Sigmoid colon (tissue), 7 donors: ENCODE data around the gene MRPL2. TPM values are rescaled to one million over a fixed set of nuclear protein-coding genes. Genes with fewer than 3 reads are reported as not detected.
A peak's percentile ranks its signal among the peaks of the same experiment; 100 is the strongest.

ENCODE experiments used
- DNase-seq: peaks from one replicate; pipeline ENCODE4 v3.0.0-alpha.2; 2019
- H3K27ac ChIP-seq, 4 donors: fragments of 200-600 bp; sonication (generic); one replicate each; pipeline ENCODE4 v1.5.1; 2016 to 2019; ENCODE audit warnings: mild to moderate bottlenecking in 1 of 4
- H3K27me3 ChIP-seq, 3 donors: fragments of 200-600 bp; sonication (generic); one replicate each; pipeline ENCODE4 v1.5.1; 2019; ENCODE audit warnings: mild to moderate bottlenecking in 1 of 3
- H3K36me3 ChIP-seq, 4 donors: fragments of 200-600 bp; sonication (generic); one replicate each; pipeline ENCODE4 v1.5.1; 2016 to 2019
- H3K4me1 ChIP-seq, 4 donors: fragments of 200-600 bp; sonication (generic); one replicate each; pipeline ENCODE4 v1.5.1; 2017 to 2019
- H3K4me3 ChIP-seq, 4 donors: fragments of 200-600 bp; sonication (generic); one replicate each; pipeline ENCODE4 v1.5.1; 2017 to 2019; ENCODE audit warnings: mild to moderate bottlenecking in 2 of 4, moderate library complexity in 1 of 4
- H3K9me3 ChIP-seq, 4 donors: fragments of 200-600 bp in 3 of 4; sonication (generic) in 3 of 4; one replicate each; pipeline versions ENCODE4 v1.5.1 to v1.6.1; 2013 to 2019
- EP300 ChIP-seq, 4 donors: sonication (generic); formaldehyde crosslinking; IDR thresholded peaks; one replicate each; pipeline ENCODE4 v1.6.1; 2017; ENCODE audit warnings: antibody characterized with exemption in 4 of 4
- POLR2A ChIP-seq, 2 donors: fragments of 450-650 bp; IDR thresholded peaks; one replicate each; pipeline ENCODE4 v1.6.1; 2016; ENCODE audit warnings: antibody characterized with exemption in 2 of 2, mild to moderate bottlenecking in 2 of 2, moderate library complexity in 2 of 2
- POLR2AphosphoS5 ChIP-seq, 4 donors: sonication (generic); formaldehyde crosslinking; IDR thresholded peaks; one replicate each; pipeline ENCODE4 v1.6.1; 2017; ENCODE audit warnings: antibody characterized with exemption in 4 of 4
- WGBS, 2 donors: extraction: QIAGEN DNeasy Blood & Tissue Kit; methylation state at CpG; one replicate each; pipeline ENCODE4 v1.1.7; 2013; 5-methylcytosine and 5-hydroxymethylcytosine counted together
- intact Hi-C: fragments of 100-400 bp; cut with DNase I; formaldehyde crosslinking; loops from one replicate; pipeline ENCODE4 v1.15.1; 2023
- polyA plus RNA-seq, 3 donors: library from polyadenylated mRNA; stranded (reverse); fragments of 200-250 nt; gene quantifications; one replicate each; pipeline ENCODE4 v1.2.3, GENCODE V29; 2013
- total RNA-seq, 4 donors: library from RNA; depleted of rRNA; stranded (reverse); fragments of >200 nt; gene quantifications; one replicate each; pipeline ENCODE4 v1.1.0, GENCODE V29; 2016
- TF ChIP-seq, protein P1 (sequence below), 4 experiments: fragments of 450-650 bp in 3 of 4; fragments of 200-600 bp in 1 of 4; IDR thresholded peaks; one replicate each; pipeline ENCODE4 v1.5.1; 2016 to 2019; ENCODE audit warnings: antibody characterized with exemption in 4 of 4, mild to moderate bottlenecking in 3 of 4, moderate library complexity in 2 of 4
- donor health status: healthy with polysubstance abuse.
- donor health status: Bipolar disorder and iron deficiency.
- donor health status: healthy.

The MRPL2 gene
- total and polyA plus RNA-seq, 7 donors, result 14.1 to 70.2 (median 25.7) TPM

- Histone ChIP-seq H3K9me3 (no peaks in the 10 kb centered on the region), H3K27ac (peak overlapping the region; percentile 92 to 95 (median 94)), H3K4me3 (peak overlapping the region; percentile 48 to 78 (median 71)), H3K27me3 (no peaks in the 10 kb centered on the region), H3K36me3 (peaks cover 3 to 39% (median 8%) of the 10 kb centered on the region in 4 donors), H3K4me1 (peaks cover 0 to 29% (median 23%) of the 10 kb centered on the region in 4 donors)
- intact Hi-C loops, result loop anchor here (2.0 to 5.0 kb wide), 2 partner anchors 76 to 88 kb away; partner anchors contain the start of gene PEX6
- WGBS, 2 donors, result 76 to 78% methylated on average over 17 of the region's 17 CpGs
- DNase-seq, result no peak
- TF ChIP-seq, protein P1, sequence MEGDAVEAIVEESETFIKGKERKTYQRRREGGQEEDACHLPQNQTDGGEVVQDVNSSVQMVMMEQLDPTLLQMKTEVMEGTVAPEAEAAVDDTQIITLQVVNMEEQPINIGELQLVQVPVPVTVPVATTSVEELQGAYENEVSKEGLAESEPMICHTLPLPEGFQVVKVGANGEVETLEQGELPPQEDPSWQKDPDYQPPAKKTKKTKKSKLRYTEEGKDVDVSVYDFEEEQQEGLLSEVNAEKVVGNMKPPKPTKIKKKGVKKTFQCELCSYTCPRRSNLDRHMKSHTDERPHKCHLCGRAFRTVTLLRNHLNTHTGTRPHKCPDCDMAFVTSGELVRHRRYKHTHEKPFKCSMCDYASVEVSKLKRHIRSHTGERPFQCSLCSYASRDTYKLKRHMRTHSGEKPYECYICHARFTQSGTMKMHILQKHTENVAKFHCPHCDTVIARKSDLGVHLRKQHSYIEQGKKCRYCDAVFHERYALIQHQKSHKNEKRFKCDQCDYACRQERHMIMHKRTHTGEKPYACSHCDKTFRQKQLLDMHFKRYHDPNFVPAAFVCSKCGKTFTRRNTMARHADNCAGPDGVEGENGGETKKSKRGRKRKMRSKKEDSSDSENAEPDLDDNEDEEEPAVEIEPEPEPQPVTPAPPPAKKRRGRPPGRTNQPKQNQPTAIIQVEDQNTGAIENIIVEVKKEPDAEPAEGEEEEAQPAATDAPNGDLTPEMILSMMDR (IDR thresholded peaks at IDR 0.05), result no peak
- TF ChIP-seq POLR2AphosphoS5 (IDR thresholded peaks at IDR 0.05) (no peak), EP300 (IDR thresholded peaks at IDR 0.05) (no peak), POLR2A (IDR thresholded peaks at IDR 0.05) (no peak)
Observed at GRCh38 chr6:43054206-43054943, 4.9 kb downstream of the MRPL2 start.

DNA sequence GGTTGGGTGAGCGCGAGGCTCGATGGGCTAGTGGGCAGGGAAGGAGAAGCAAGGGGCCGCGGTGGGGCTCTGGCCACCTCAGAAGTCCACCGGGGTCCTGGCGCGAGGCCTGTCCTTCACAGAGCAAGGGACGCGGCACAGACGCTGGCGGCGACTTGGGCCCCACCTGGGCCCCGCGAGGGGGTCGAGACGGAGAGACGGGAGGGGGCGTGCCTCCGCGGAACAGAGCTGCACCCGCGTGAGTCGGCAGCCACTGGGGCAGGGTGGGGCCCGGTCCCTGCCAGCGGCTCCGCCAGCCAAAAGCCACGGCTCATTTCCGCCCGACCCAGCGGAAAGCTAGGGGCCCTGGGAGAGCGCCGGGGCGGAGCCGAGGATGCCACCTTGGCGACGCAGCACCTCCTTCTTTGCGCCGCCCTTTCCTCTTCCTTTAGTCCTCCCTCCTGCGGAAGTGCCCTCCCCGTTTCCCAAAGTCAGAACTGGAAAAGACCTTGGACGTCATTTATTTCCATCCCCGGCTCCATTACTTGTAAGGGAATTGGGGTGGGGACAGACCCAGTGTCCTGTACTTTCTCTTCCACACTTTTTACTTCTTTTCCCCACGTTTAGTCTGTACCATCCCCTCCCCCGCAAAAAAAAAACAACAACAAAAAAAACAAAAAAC, 5.6 kb downstream of the MRPL2 start, which contains the start of gene CUL7:
CUL7 (minus strand) TSS at position 307 of the 661 bp plus-strand sequence. CDS start 1,063 bp downstream, outside the sequence.
- DNase-seq, result peak; percentile 95
- TF ChIP-seq, protein P1 (IDR thresholded peaks at IDR 0.05), result no peak
- peak in 1 of 2 donors; percentile 67 for TF ChIP-seq POLR2A (IDR thresholded peaks at IDR 0.05)
- TF ChIP-seq POLR2AphosphoS5 (IDR thresholded peaks at IDR 0.05), result peak; percentile 66 to 86 (median 80)
- Histone ChIP-seq H3K4me3 (peak within 1 kb of the TSS; percentile 48 to 78 (median 71)), H3K27me3 (no peaks in the 10 kb centered on the region), H3K9me3 (no peaks in the 10 kb centered on the region), H3K36me3 (peaks cover 3 to 46% (median 12%) of the 10 kb centered on the region in 4 donors), H3K4me1 (peaks cover 0 to 26% (median 21%) of the 10 kb centered on the region in 4 donors), H3K27ac (peak within 1 kb of the TSS; percentile 92 to 95 (median 94))
- 2% methylated on average over 45 of the region's 45 CpGs for WGBS, 2 donors
- intact Hi-C loops, result loop anchor here (2.0 to 5.0 kb wide), 3 partner anchors 33 to 89 kb away; partner anchors contain the start of genes PEX6 and RRP36

- H3K27me3 ChIP-seq, result no peaks in the 10 kb centered on the region
- H3K4me3 ChIP-seq, result peak overlapping the region; percentile 48 to 78 (median 71)
- no peaks in the 10 kb centered on the region for H3K9me3 ChIP-seq
- 10 to 15% methylated on average over 22 of the region's 22 CpGs for WGBS, 2 donors
- peak overlapping the region; percentile 92 to 95 (median 94) for H3K27ac ChIP-seq
- intact Hi-C loops, result loop anchor here (2.0 to 5.0 kb wide), 2 partner anchors 32 to 89 kb away; partner anchors contain the start of gene RRP36
- H3K4me1 ChIP-seq, result peaks cover 0 to 19% (median 14%) of the 10 kb centered on the region in 4 donors
- TF ChIP-seq, protein P1 (IDR thresholded peaks at IDR 0.05), result no peak
- TF ChIP-seq EP300 (IDR thresholded peaks at IDR 0.05) (no peak), POLR2A (IDR thresholded peaks at IDR 0.05) (no peak), POLR2AphosphoS5 (IDR thresholded peaks at IDR 0.05) (no peak)
- DNase-seq, result no peak
- peaks cover 3 to 51% (median 12%) of the 10 kb centered on the region in 4 donors for H3K36me3 ChIP-seq
Observed at GRCh38 chr6:43052842-43053544, 6.2 kb downstream of the MRPL2 start.

DNA sequence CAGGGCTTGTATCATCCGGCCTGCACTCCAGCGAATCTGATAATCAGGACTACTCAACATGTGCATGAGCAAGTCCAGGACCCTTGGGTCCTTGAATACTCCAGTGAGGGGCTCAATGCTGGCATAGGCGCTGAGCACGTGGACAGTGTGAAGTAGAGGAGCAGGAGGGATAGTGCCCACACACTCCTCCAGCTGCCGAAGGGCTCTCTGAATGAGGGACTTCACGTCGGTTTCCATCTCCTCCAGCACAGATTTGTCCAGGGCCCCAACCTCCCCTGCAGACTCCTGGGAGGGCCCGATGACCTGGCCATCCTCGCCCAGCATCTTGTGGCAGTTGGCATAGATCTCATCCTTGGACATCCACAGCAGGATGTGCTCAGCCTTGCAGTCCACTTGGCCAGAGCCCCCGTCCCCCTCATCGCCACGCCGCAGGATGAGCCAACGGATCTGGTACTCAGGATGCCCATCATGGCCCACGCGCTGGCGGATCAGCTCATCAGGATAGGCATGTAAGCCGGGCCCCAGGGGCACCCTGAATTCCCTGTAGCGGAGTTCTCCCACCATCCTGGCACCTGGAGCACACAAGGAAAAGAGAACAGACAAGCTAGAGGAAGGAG, 6.9 kb downstream of the MRPL2 start:
- H3K27me3 ChIP-seq, result no peaks in the 10 kb centered on the region
- H3K27ac ChIP-seq, result peak overlapping the region; percentile 92 to 95 (median 94)
- no peak for TF ChIP-seq POLR2A (IDR thresholded peaks at IDR 0.05)
- no peak for TF ChIP-seq EP300 (IDR thresholded peaks at IDR 0.05)
- TF ChIP-seq, protein P1 (IDR thresholded peaks at IDR 0.05), result no peak
- TF ChIP-seq POLR2AphosphoS5 (IDR thresholded peaks at IDR 0.05), result no peak
- no peak for DNase-seq
- no peak overlapping the region for H3K4me3 ChIP-seq
- WGBS, 2 donors, result 90 to 95% methylated on average over 19 of the region's 19 CpGs
- H3K36me3 ChIP-seq, result peaks cover 3 to 52% (median 12%) of the 10 kb centered on the region in 4 donors
- peaks cover 0 to 17% (median 11%) of the 10 kb centered on the region in 4 donors for H3K4me1 ChIP-seq
- no peaks in the 10 kb centered on the region for H3K9me3 ChIP-seq
- intact Hi-C loops, result loop anchor here (2.0 to 5.0 kb wide), 2 partner anchors 32 to 90 kb away; partner anchors contain the start of gene RRP36
